T-cell (primary cell): ENCODE data around the gene PAFAH2. TPM values are rescaled to one million over a fixed set of nuclear protein-coding genes. Genes with fewer than 3 reads are reported as not detected.

Experiments used
- ATAC-seq, 4 experiments: fragments of 200-7000 bp in 3 of 4; fragments of 150-1000 bp in 1 of 4; cut with Tn5 transposase; replicated peaks in 1 of 4; 1 replicate in 3 of 4; 2 replicates in 1 of 4; pipeline ENCODE4 v1.10.0; 2021; ENCODE audit warnings: moderate library complexity in 3 of 4, mild to moderate bottlenecking in 2 of 4, moderate number of reproducible peaks in 1 of 4
- CTCF ChIA-PET, 2 donors: fragments of 300-600 bp; sonication (Branson Sonifier 250); formaldehyde crosslinking; loops; one replicate each; lab custom pipeline; 2022; ENCODE audit warnings: antibody characterized with exemption in 2 of 2; lab: Charles Lee
- POLR2A ChIA-PET, 2 donors: fragments of 300-600 bp; sonication (Branson Sonifier 250); formaldehyde crosslinking; loops; one replicate each; lab custom pipeline; 2022; ENCODE audit warnings: antibody characterized with exemption in 2 of 2; lab: Charles Lee
- DNase-seq, 35 experiments: peaks; one replicate each; pipeline versions ENCODE4 v3.0.0 to v3.0.0-alpha.2; 2013 to 2023
- H3K27ac ChIP-seq: one replicate; pipeline ENCODE4 v1.5.1; 2013; ENCODE audit warnings: low read length
- H3K27me3 ChIP-seq, 2 experiments: replicated peaks in 1 of 2; 1 replicate in 1 of 2; 2 replicates in 1 of 2; pipeline versions ENCODE4 v1.6.1 to v1.7.0; 2013; ENCODE audit warnings: low read length in 1 of 2, mixed read lengths in 1 of 2; ENCODE audit not compliant: control insufficient read depth in 2 of 2, insufficient read depth in 2 of 2; ENCODE audit errors: extremely low read depth in 1 of 2
- H3K36me3 ChIP-seq, 2 donors: 1 replicate in 1 of 2; 2 replicates in 1 of 2; pipeline versions ENCODE4 v1.6.1 to v1.7.0; 2013; ENCODE audit warnings: low read length in 1 of 2; ENCODE audit not compliant: control insufficient read depth in 2 of 2, insufficient read depth in 1 of 2; ENCODE audit errors: extremely low read depth in 1 of 2
- H3K4me1 ChIP-seq, 2 experiments: 1 replicate in 1 of 2; 2 replicates in 1 of 2; pipeline versions ENCODE4 v1.6.1 to v1.7.0; 2013; ENCODE audit warnings: low read length in 2 of 2, mixed read lengths in 1 of 2; ENCODE audit not compliant: insufficient read depth in 2 of 2, control insufficient read depth in 1 of 2; ENCODE audit errors: extremely low read depth in 1 of 2
- H3K4me3 ChIP-seq, 2 donors: 1 replicate in 1 of 2; 2 replicates in 1 of 2; pipeline versions ENCODE4 v1.5.1 to v1.7.0; 2013; ENCODE audit warnings: mild to moderate bottlenecking in 2 of 2, low read length in 1 of 2, moderate library complexity in 1 of 2; ENCODE audit not compliant: control insufficient read depth in 1 of 2; ENCODE audit errors: extremely low read depth in 1 of 2
- H3K9me3 ChIP-seq: 2 replicates; pipeline ENCODE4 v1.7.0; 2013
- H3K27ac Mint-ChIP-seq, 2 donors: one replicate each; pipeline ENCODE4 v1.8.0; 2020 to 2021; ENCODE audit warnings: mild to moderate bottlenecking in 2 of 2, mixed read lengths in 2 of 2
- H3K27me3 Mint-ChIP-seq, 2 donors: one replicate each; pipeline ENCODE4 v1.8.0; 2021 to 2022; ENCODE audit warnings: mixed read lengths in 2 of 2
- H3K36me3 Mint-ChIP-seq: one replicate; pipeline ENCODE4 v1.8.0; 2021; ENCODE audit warnings: mixed read lengths
- H3K4me1 Mint-ChIP-seq, 3 donors: one replicate each; pipeline ENCODE4 v1.8.0; 2020 to 2022; ENCODE audit warnings: mixed read lengths in 3 of 3, mild to moderate bottlenecking in 1 of 3
- H3K4me3 Mint-ChIP-seq, 3 donors: one replicate each; pipeline ENCODE4 v1.8.0; 2020 to 2022; ENCODE audit warnings: mild to moderate bottlenecking in 3 of 3, mixed read lengths in 3 of 3, moderate library complexity in 3 of 3
- H3K9me3 Mint-ChIP-seq, 3 donors: one replicate each; pipeline ENCODE4 v1.8.0; 2020 to 2022; ENCODE audit warnings: mixed read lengths in 3 of 3
- WGBS: methylation state at CpG from one replicate; pipeline ENCODE4 v1.1.5; 2013; ENCODE audit warnings: missing lambda C conversion rate; ENCODE audit not compliant: insufficient coverage; 5-methylcytosine and 5-hydroxymethylcytosine counted together
- total RNA-seq, 35 experiments: library from RNA in 6 of 35; stranded (reverse) in 6 of 35; fragments of 120-200 nt in 1 of 35; gene quantifications; one replicate each; pipeline versions ENCODE4 v1.2.1 to v1.2.4 and lab custom pipeline; 2013 to 2026

PAFAH2 gene
- total RNA-seq, 5 donors from 2014 or later (not counting 1 experiment from before 2014, with no cell fraction given): 10.2 to 30.2 (median 17.3) TPM

GRCh38 chr1:26037904-26038303 lies 40.0 kb upstream of the PAFAH2 start:
- Mint-ChIP-seq H3K36me3 (no peaks in the 10 kb centered on the region), H3K27ac (no peak overlapping the region), H3K4me3 (no peak overlapping the region), H3K4me1 (peaks cover 10 to 16% (median 10%) of the 10 kb centered on the region in 3 donors), H3K9me3 (no peaks in the 10 kb centered on the region), H3K27me3 (peaks cover 0 to 5% of the 10 kb centered on the region in 2 donors)
- ATAC-seq (no peak), DNase-seq (no peak)
- POLR2A ChIA-PET: no interaction called here
- Histone ChIP-seq H3K27ac (no peak overlapping the region), H3K36me3 (no peaks in the 10 kb centered on the region), H3K9me3 (no peaks in the 10 kb centered on the region), H3K4me1 (peaks cover 0 to 17% of the 10 kb centered on the region in 2 experiments), H3K27me3 (peaks cover 0 to 67% of the 10 kb centered on the region in 2 experiments), H3K4me3 (no peak overlapping the region)
- WGBS: 78% methylated on average over 4 of the region's 6 CpGs
- CTCF ChIA-PET: no interaction called here

DNA sequence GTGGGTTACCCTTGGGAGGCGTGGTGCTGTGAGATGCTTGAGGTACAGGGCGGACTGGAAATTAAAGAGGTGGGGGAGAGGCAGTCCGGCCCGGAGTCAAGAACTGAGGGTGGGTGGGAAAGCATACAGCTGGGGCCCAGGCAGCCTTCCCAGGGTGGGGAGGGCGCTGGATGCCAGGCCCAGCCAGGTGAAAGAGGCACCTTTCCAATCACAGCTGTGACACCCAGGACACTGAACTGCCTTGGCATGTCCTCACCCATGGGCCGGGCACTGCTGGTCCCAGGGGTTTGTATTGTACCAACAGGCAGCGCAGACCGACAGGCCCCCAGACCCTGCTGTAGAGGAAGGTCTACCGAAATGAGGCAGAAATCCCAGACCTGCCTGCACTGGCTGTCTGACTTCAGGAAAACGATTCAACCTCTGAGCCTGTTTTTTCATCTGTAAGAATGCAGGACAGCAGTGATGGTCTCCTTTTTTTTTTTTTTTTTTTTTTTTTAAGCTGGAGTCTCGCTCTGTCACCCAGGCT lies 39.0 kb upstream of the PAFAH2 start:
- peak overlapping the region in 1 of 3 donors; percentile 9 for H3K4me3 Mint-ChIP-seq
- no peaks in the 10 kb centered on the region for H3K36me3 Mint-ChIP-seq
- Histone ChIP-seq H3K4me3 (no peak overlapping the region), H3K4me1 (peaks cover 0 to 17% of the 10 kb centered on the region in 2 experiments), H3K36me3 (no peaks in the 10 kb centered on the region), H3K27me3 (peaks cover 0 to 62% of the 10 kb centered on the region in 2 experiments), H3K27ac (no peak overlapping the region), H3K9me3 (no peaks in the 10 kb centered on the region)
- ATAC-seq: no peak
- H3K27me3 Mint-ChIP-seq: peaks cover 0 to 1% of the 10 kb centered on the region in 2 donors
- H3K9me3 Mint-ChIP-seq: no peaks in the 10 kb centered on the region
- no peak for DNase-seq
- ChIA-PET POLR2A (interaction anchor here (0.6 kb wide), 2 partner anchors 119 to 281 kb away, joined by 3 to 5 read pairs; partner anchors contain the start of gene CD52 (in 1 of the 2)), CTCF (interaction anchor here (0.5 to 1.5 kb wide), 6 partner anchors 20 to 1189 kb away, joined by 3 to 6 read pairs (median 4); no protein-coding TSS in a partner anchor)
- 45% methylated on average over 3 of the region's 11 CpGs for WGBS
- H3K4me1 Mint-ChIP-seq: peaks cover 10 to 16% (median 10%) of the 10 kb centered on the region in 3 donors
- H3K27ac Mint-ChIP-seq: no peak overlapping the region

- WGBS: 0% methylated on average over 18 of the region's 39 CpGs
Observed at GRCh38 chr1:26035959-26036755, 38.3 kb upstream of the PAFAH2 start.

GRCh38 chr1:26035203-26035958 lies 37.5 kb upstream of the PAFAH2 start:
- Histone ChIP-seq H3K36me3 (no peaks in the 10 kb centered on the region), H3K4me1 (peaks cover 0 to 17% of the 10 kb centered on the region in 2 experiments), H3K9me3 (no peaks in the 10 kb centered on the region), H3K27me3 (peaks cover 0 to 59% of the 10 kb centered on the region in 2 experiments), H3K4me3 (peak overlapping the region; percentile 85 to 94), H3K27ac (peak overlapping the region; percentile 60)
- WGBS: under 1% methylated on average over 48 of the region's 60 CpGs
- ChIA-PET POLR2A (interaction anchor here (0.6 to 0.7 kb wide), 3 partner anchors 427 to 919 kb away, joined by 3 to 4 read pairs (median 3); no protein-coding TSS in a partner anchor), CTCF (interaction anchor here (0.6 to 0.7 kb wide), 3 partner anchors 8 to 140 kb away, joined by 3 to 4 read pairs (median 3); no protein-coding TSS in a partner anchor)
- ATAC-seq: peak; percentile 96 to 97 (median 96)
- no peaks in the 10 kb centered on the region for H3K9me3 Mint-ChIP-seq
- H3K36me3 Mint-ChIP-seq: no peaks in the 10 kb centered on the region
- H3K27me3 Mint-ChIP-seq: peaks cover 0 to 2% of the 10 kb centered on the region in 2 donors
- H3K4me1 Mint-ChIP-seq: peaks cover 10 to 16% (median 10%) of the 10 kb centered on the region in 3 donors
- peak overlapping the region; percentile 96 to 99 (median 97) for H3K4me3 Mint-ChIP-seq
- peak; percentile 79 to 97 (median 91) for DNase-seq
- peak overlapping the region; percentile 86 to 94 for H3K27ac Mint-ChIP-seq

More at GRCh38 chr1:26035959-26036755, 38.3 kb upstream of the PAFAH2 start:
- ATAC-seq (peak; percentile 67 to 78 (median 72)), DNase-seq (peak; percentile 28 to 88 (median 63))
- CTCF ChIA-PET: interaction anchor here in 1 of 2 donors (1.5 kb wide), 1 partner anchor 141 kb away, joined by 6 read pairs; no protein-coding TSS in a partner anchor
- POLR2A ChIA-PET: no interaction called here
- H3K27ac ChIP-seq: no peak overlapping the region
- peaks cover 0 to 60% of the 10 kb centered on the region in 2 experiments for H3K27me3 ChIP-seq
- Mint-ChIP-seq H3K36me3 (no peaks in the 10 kb centered on the region), H3K9me3 (no peaks in the 10 kb centered on the region), H3K27ac (peak overlapping the region; percentile 86 to 94), H3K4me3 (peak overlapping the region; percentile 96 to 99 (median 97)), H3K4me1 (peaks cover 10 to 16% (median 10%) of the 10 kb centered on the region in 3 donors), H3K27me3 (no peaks in the 10 kb centered on the region)
- H3K36me3 ChIP-seq: no peaks in the 10 kb centered on the region
- peak overlapping the region; percentile 85 to 94 for H3K4me3 ChIP-seq
- H3K4me1 ChIP-seq: peaks cover 0 to 17% of the 10 kb centered on the region in 2 experiments
- no peaks in the 10 kb centered on the region for H3K9me3 ChIP-seq

GRCh38 chr1:26034504-26035202 lies 36.8 kb upstream of the PAFAH2 start:
- 32% methylated on average over 10 of the region's 15 CpGs for WGBS
- Histone ChIP-seq H3K36me3 (no peaks in the 10 kb centered on the region), H3K9me3 (no peaks in the 10 kb centered on the region), H3K27me3 (peaks cover 0 to 57% of the 10 kb centered on the region in 2 experiments), H3K4me3 (peak overlapping the region; percentile 85 to 94), H3K27ac (peak overlapping the region; percentile 60), H3K4me1 (peaks cover 0 to 17% of the 10 kb centered on the region in 2 experiments)
- Mint-ChIP-seq H3K36me3 (no peaks in the 10 kb centered on the region), H3K9me3 (no peaks in the 10 kb centered on the region), H3K4me1 (peaks cover 10 to 16% (median 10%) of the 10 kb centered on the region in 3 donors), H3K27ac (peak overlapping the region in 1 of 2 donors; percentile 6), H3K27me3 (peaks cover 0 to 2% of the 10 kb centered on the region in 2 donors), H3K4me3 (peak overlapping the region; percentile 96 to 99 (median 97))
- no peak for DNase-seq
- ChIA-PET CTCF (interaction anchor here (0.6 to 0.7 kb wide), 4 partner anchors 7 to 139 kb away, joined by 3 to 4 read pairs (median 3); no protein-coding TSS in a partner anchor), POLR2A (interaction anchor here (0.6 to 0.7 kb wide), 3 partner anchors 426 to 920 kb away, joined by 3 to 4 read pairs (median 3); no protein-coding TSS in a partner anchor)
- ATAC-seq: no peak
